Panc1 (cell line): ENCODE measurements around the gene CORO7. TPM values are rescaled to one million over a fixed set of nuclear protein-coding genes. Genes with fewer than 3 reads are reported as not detected.

Experiments used
- ATAC-seq: fragments of 200-7000 bp; cut with Tn5 transposase; 2 replicates; pipeline ENCODE4 v1.9.1; 2020; ENCODE audit warnings: mild to moderate bottlenecking, moderate library complexity
- BruUV-seq: library from RNA; stranded (reverse); fragments of 400-500 nt; replicated peaks from 2 replicates; lab custom pipeline; 2021; lab: Mats Ljungman, UMichigan
- CTCF ChIA-PET: fragments of 300-600 bp; sonication (Branson Sonifier 250); formaldehyde crosslinking; loops from one replicate; lab custom pipeline; 2022; ENCODE audit warnings: antibody characterized with exemption; lab: Charles Lee
- POLR2A ChIA-PET: fragments of 300-600 bp; sonication (Branson Sonifier 250); formaldehyde crosslinking; loops from one replicate; lab custom pipeline; 2022; ENCODE audit warnings: antibody characterized with exemption; lab: Charles Lee
- DNase-seq: peaks from one replicate; pipeline ENCODE4 v3.0.0-alpha.2; 2010; ENCODE audit warnings: low read depth, low spot score
- H3K27ac ChIP-seq: 2 replicates; pipeline ENCODE4 v1.5.1; 2011; ENCODE audit warnings: mild to moderate bottlenecking, low read length, inconsistent platforms
- H3K27me3 ChIP-seq: fragments of 200-500 bp; sonication (Bioruptor generic); 2 replicates; pipeline ENCODE4 v1.6.0; 2014; ENCODE audit warnings: low read length, inconsistent platforms; ENCODE audit not compliant: control insufficient read depth, insufficient read depth
- H3K36me3 ChIP-seq: fragments of 200-500 bp; sonication (Bioruptor generic); 2 replicates; pipeline ENCODE4 v1.5.1; 2014; ENCODE audit warnings: inconsistent platforms, mild to moderate bottlenecking, low read length, moderate library complexity; ENCODE audit not compliant: control insufficient read depth, insufficient read depth
- H3K4me1 ChIP-seq: 2 replicates; pipeline ENCODE4 v1.5.1; 2011; ENCODE audit warnings: inconsistent platforms, mild to moderate bottlenecking, low read length, moderate library complexity; ENCODE audit not compliant: control insufficient read depth, insufficient read depth
- H3K4me3 ChIP-seq, 2 experiments: 2 replicates each; pipeline ENCODE4 v1.5.1; 2011 to 2012; ENCODE audit warnings: low read depth in 2 of 2, low read length in 2 of 2, mild to moderate bottlenecking in 2 of 2, inconsistent platforms in 1 of 2, moderate library complexity in 1 of 2
- H3K9me3 ChIP-seq: fragments of 200-500 bp; sonication (Bioruptor generic); 2 replicates; pipeline ENCODE4 v1.5.1; 2014; ENCODE audit warnings: low read depth, mild to moderate bottlenecking, inconsistent platforms, low read length, moderate library complexity; ENCODE audit not compliant: control insufficient read depth, insufficient read depth
- CTCF ChIP-seq: fragments of 450-650 bp; IDR thresholded peaks from 2 replicates; pipeline ENCODE4 v1.5.1; 2017; ENCODE audit warnings: mild to moderate bottlenecking
- POLR2AphosphoS5 ChIP-seq: IDR thresholded peaks from 2 replicates; pipeline ENCODE4 v1.6.1; 2012; ENCODE audit warnings: mild to moderate bottlenecking, low read depth, low read length, moderate library complexity
- REST ChIP-seq, 2 experiments: IDR thresholded peaks; 2 replicates each; pipeline ENCODE4 v1.6.1; 2011 to 2012; ENCODE audit warnings: low read depth in 2 of 2, control low read depth in 1 of 2, low read length in 1 of 2, mild to moderate bottlenecking in 1 of 2, moderate library complexity in 1 of 2; ENCODE audit not compliant: insufficient read depth in 1 of 2
- SIN3A ChIP-seq: IDR thresholded peaks from 2 replicates; pipeline ENCODE4 v1.6.1; 2012; ENCODE audit warnings: low read depth, mild to moderate bottlenecking, low read length, moderate library complexity, borderline replicate concordance; ENCODE audit not compliant: insufficient read depth
- TCF7L2 ChIP-seq: IDR thresholded peaks from 2 replicates; pipeline ENCODE4 v1.6.1; 2011; ENCODE audit warnings: mild to moderate bottlenecking, low read depth, low read length, inconsistent platforms
- in situ Hi-C: cut with HindIII; loops from 2 replicates; pipeline ENCODE4 v1.10.0; 2016; ENCODE audit warnings: low sequenced_read_pairs, low pct_unique_long_range_greater_than_20kb
- intact Hi-C: fragments of 100-400 bp; cut with micrococcal nuclease; formaldehyde crosslinking; loops from one replicate; pipeline ENCODE4 v1.10.0; 2022; ENCODE audit not compliant: unreplicated experiment
- total RNA-seq: library from RNA; stranded (reverse); gene quantifications from one replicate; pipeline ENCODE4 v1.2.1, GENCODE V29; 2021; ENCODE audit not compliant: unreplicated experiment

Gene CORO7
- total RNA-seq, 1 experiment from 2014 or later, result 37.5 TPM

- H3K4me1 ChIP-seq, result peaks cover 8% of the 10 kb centered on the region
- H3K27ac ChIP-seq, result no peak overlapping the region
- no peak for TF ChIP-seq CTCF
- TF ChIP-seq TCF7L2, result no peak
- no peak for TF ChIP-seq SIN3A
- no peak for TF ChIP-seq POLR2AphosphoS5
- no peak for TF ChIP-seq REST (IDR thresholded peaks at IDR 0.05; ENCODE audit: insufficient read depth in 1 of 2, low read depth in 2 of 2, low read length in 1 of 2)
- H3K4me3 ChIP-seq, result no peak overlapping the region
- ChIA-PET CTCF (no interaction called here), POLR2A (no interaction called here)
- intact Hi-C loops, result no loop called here
- in situ Hi-C loops, result no loop called here
- no peaks in the 10 kb centered on the region for H3K9me3 ChIP-seq
- no peaks in the 10 kb centered on the region for H3K36me3 ChIP-seq
- no peak for ATAC-seq
- no peak for DNase-seq
- no peaks in the 10 kb centered on the region for H3K27me3 ChIP-seq
- no TSS peak for BruUV-seq
Observed at GRCh38 chr16:4419402-4419959, 3.1 kb upstream of the CORO7 start.

- CTCF ChIA-PET, result interaction anchor here (1.0 kb wide), 1 partner anchor 12 kb away, joined by 3 read pairs; no protein-coding TSS in a partner anchor
- in situ Hi-C loops, result no loop called here
Observed at GRCh38 chr16:4415538-4416199, 727 bp downstream of the CORO7 start.

More at GRCh38 chr16:4415538-4416199, 727 bp downstream of the CORO7 start:
- no peak for DNase-seq
- no TSS peak for BruUV-seq
- peak; percentile 43 for ATAC-seq
- no peaks in the 10 kb centered on the region for H3K9me3 ChIP-seq
- no peaks in the 10 kb centered on the region for H3K36me3 ChIP-seq
- POLR2A ChIA-PET, result no interaction called here
- H3K27ac ChIP-seq, result peak overlapping the region; percentile 83
- no peaks in the 10 kb centered on the region for H3K27me3 ChIP-seq
- no peak for TF ChIP-seq TCF7L2
- no peak; the same call in 1 of the 2 replicates for TF ChIP-seq SIN3A
- no peak for TF ChIP-seq CTCF
- no peak for TF ChIP-seq REST (IDR thresholded peaks at IDR 0.05; ENCODE audit: insufficient read depth in 1 of 2, low read depth in 2 of 2, low read length in 1 of 2)
- TF ChIP-seq POLR2AphosphoS5, result no peak
- intact Hi-C loops, result no loop called here
- H3K4me1 ChIP-seq, result peaks cover 7% of the 10 kb centered on the region; the same call in 1 of the 2 replicates
- peak overlapping the region; percentile 64 to 80 for H3K4me3 ChIP-seq
